GM18873 (cell line): ENCODE measurements around the gene PAX7.
"Not testable (repeated sequence)": the region's sequence is repeated elsewhere in the genome, so short reads cannot be mapped to it uniquely, and the experiment has no call there.

Experiments used
- ATAC-seq: cut with Tn5 transposase; IDR thresholded peaks from one replicate; pipeline ENCODE4 v1.9.1; 2021; ENCODE audit warnings: mild to moderate bottlenecking, moderate library complexity, moderate number of reproducible peaks; ENCODE audit not compliant: unreplicated experiment, low FRiP score

Gene PAX7

DNA sequence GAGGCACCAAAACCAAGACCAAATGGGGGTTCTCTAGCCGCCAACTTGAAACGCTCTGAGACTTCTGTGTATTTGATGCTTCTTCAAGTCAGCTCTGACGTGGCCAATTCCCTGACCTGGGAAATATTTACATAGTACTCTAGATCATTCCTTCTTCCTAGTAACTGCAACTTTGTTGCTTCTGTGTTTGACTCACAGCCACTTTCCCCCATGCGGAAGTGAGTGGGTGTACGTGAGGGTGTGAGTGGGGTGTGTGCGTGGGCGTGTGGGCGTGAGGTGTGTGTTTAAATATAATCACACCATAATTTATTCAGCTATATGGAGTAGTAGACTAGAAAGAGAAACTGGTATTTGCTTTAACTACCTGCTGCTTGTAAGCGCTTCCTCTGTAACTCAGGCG is 117.8 kb downstream of the PAX7 start:
- no peak for ATAC-seq

DNA sequence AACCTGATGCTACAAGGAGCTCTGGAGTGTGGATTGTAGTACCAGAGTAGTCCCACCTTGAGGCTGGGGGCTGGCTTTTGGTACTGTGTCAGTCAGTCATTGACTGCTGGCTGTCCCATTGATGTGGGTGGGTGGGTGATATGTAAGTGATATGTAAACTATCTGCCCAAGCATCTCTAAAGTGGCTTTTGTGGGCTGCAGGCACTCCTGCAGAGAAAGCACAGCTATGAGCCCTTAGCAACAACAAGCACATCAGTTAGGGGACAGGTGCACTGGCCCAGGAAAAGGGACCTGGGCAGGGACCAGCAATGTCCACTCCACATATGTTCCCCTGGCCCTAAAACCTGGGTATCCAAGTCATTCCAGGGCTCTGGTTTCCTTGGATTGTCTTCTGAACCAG is 118.9 kb downstream of the PAX7 start:
- no peak for ATAC-seq

DNA sequence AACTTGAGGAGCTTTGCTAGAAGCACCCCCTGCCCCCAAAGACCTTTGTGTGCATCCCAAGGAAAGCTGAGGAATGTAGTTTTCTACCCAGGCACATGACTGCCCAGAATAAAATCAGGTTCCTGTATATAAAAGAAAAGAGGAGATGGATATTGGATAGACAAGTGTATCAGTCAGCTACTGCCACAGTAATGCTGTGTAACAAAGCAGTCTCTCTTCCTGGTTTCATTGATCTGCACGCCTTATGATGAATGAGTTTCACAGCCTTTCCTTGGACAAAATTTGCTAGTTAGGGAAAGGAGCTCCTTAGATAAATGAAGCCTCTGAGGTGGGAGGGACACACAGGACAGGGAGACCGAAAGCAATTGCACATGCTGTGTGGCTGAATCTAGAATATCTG is 120.0 kb downstream of the PAX7 start:
- ATAC-seq, result no peak

DNA sequence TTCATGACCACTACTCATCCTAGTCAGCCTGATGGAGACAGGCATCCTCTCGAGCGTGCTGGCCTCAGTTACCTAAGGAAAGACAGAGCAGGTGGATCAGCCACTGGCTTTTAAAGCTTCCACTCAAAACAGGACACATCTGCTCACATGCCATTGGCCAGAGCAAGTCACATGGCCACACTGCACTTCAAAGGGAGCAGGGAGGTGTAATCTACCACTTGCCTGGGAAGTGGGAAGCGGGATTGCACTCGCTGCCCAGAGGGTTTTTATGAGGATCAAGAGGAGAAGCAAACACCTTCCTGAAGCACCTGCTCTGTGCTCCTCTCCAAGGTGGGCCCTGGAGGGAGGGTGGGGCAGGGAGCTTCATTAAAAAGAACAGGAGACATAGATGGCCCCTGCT is 120.8 kb downstream of the PAX7 start:
- ATAC-seq, result no peak

DNA sequence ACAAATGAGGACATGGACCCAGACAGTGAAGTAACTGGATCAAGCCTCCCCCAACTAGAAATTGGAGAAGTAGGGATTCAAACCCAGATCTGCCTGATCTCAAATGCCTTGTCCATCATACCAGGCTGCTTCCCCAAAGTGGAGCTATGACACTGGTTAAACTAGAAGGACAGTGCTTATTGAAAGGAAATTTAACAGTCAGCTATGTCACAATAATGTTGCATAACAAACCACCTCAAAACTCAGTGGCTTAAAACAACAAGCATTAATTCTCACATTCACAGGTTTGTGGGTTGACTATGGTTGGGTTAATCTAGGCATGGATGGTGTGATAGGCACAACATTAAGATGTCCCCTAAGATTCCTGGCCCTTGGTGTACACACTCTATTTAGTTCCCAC is 121.8 kb downstream of the PAX7 start:
- ATAC-seq, result no peak

DNA sequence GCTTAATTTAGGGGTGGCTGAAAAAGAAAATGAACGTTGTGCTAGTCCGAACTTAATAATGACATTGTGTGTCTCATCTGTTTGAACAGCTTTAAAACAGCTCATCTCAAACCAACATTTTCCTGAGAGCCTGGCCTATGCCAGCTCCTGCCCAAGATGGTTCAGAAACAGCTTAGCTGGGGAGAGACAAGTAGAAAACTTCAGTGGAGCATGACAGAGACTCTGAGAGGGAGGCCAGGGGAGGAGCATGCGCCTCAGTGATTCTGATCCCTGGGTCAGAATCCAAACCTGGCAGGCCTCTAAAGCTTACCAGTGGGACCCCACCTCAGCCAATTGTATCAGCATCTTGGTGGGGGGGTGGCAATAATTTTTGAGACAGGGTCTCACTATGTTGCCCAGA is 129.5 kb downstream of the PAX7 start:
- no peak for ATAC-seq

DNA sequence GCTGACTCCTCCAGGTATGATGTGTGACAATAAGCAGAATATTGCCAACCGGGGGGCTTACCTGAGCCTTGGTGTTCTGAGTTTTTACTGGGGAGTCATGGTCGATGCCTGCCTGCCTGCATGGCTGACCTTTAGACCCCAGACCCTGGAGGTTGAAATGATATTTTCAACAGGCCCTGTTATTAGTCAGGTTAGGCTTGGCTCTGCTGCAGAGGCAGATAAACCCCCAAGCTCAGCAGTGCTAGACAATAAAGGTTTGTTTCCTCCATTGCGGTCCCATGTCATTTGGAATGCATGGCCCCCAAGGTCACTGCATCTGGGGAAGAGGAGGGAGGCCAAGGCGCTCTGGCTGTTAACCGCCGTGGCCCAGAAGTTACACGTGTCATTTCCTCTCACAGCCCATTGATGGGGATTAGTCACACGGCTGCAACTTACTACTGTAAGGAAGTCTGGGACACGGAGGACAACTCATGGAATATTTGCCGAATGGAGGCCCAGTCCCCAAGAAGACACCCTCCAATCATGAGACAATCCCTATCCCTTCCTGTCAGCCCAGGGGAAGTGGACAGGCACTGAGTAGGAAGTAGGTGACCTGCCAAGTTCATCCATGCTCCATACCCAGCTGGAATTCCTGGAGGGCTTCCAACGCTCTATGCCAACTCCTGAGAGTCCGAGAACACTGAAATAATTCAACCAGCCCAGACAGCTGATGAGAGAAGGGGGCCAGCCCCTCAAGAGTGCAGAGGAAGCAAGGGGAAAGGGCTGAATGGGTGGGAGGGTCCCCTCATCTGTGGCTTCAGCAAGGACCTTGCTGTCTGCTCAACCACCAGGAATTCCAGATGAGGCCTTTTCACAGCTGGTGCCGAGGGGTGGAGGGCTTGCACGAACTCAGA is 131.5 kb downstream of the PAX7 start:
- ATAC-seq, result no peak

DNA sequence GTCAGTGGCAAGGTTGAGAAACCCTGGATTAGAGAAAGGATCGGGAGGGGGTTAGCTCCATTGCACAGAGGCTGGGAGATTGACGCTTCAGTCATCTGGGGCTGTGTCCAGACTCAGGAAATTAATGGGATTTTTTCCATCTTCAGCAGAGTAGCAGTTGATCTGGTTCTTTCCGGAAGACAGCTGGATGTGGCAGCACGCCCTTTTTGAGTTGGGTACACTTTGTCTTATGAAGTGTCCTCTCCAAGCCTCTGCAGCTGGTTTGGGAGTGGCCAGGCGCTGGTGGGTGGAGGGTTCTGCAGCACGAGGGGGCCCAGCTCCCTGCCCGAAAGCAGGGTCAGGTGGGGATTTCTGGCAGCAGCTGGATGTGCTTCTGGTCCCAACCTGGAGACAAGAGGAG is 133.7 kb downstream of the PAX7 start:
- ATAC-seq, result no peak

DNA sequence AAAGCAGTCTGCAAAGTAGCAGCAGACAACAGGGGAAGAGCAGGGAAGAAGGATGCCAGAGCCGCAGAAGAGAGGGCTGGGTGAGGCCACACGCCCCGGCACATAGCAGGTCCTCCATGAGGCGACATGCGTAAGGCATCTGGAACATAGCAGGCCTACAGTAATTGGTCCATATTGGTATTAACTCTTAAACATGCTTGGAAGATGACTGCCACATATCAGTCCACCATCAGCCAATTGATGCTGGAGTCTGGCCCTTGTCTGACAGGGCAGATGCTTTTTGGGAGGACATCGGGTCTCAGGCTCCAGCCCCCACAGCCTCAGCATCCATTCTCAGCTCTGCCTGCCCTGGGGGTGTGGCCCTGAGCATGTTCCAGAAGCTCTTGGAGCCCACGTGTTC is 135.1 kb downstream of the PAX7 start:
- ATAC-seq, result no peak

DNA sequence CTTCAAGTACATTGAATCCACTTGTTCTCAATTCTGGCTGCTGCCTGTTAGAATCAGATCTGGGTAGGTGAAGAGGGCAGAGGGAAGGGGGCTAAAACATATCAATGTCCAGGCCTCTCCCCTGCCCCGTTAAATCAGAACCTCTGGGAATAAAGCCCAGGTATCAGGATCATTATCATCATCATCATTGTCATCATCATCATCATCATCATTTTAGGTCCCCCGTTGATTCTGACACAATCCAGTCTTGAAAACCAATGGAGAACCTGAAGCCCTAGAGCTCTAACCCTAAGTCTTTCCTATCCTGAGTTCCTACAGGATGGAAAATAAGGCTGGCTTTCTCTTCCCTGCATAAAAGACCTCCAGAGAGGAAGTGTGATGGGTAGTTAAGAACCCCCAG is 135.7 kb downstream of the PAX7 start:
- no peak for ATAC-seq

DNA sequence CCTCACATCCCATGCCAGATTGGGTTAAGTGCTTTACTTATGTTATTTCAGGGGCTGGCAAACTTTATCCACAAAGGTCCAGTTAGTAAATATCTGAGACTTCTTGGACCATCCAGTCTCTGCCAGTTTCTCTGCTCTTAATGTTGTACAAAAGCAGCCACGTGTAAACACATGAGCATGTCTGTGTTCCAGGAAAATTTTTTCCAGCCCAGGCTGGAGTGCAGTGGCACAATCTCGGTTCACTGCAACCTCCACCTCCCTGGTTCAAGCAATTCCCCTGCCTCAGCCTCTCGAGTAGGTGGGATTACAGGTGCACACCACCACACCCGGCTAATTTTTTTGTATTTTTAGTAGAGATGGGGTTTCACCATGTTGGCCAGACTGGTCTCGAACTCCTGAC is 136.9 kb downstream of the PAX7 start:
- not testable (repeated sequence) for ATAC-seq

DNA sequence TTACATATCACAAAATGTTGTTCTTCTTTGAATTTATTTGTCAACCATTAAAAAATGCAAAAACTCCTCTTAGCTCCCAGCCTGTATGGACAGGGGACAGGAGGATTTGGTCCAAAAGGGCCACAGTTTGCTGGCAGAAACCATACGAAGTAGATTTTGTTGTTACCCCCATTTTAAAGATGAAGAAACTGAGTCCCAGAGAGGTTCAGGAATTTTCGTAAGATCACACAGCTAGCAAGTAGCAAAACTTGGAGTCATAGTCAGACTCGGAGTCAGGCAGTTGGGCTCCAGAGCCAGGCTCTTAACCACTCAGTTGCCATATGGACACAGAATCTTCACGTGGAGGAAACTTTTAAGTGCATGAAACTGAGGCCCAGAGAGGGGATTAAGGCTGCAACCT is 137.4 kb downstream of the PAX7 start:
- no peak for ATAC-seq

DNA sequence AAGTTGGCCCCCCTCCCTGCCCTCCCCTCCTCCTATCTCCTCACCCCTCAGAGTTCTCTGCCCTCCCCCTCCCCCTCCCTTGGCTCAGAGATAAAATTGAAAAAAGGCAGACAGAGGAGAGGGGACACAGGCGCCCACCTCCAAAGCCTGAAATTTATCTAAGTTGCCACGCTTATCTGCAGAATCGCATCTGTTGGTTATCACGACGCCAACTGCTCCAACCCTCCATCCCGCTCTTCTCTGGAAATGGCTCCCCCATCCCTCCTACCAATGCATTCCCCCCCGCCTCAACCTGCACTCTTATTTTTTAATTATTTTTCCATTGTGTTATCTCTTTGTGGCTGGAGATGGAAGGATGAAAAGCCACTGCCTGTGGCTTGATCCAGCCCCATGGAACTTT is 138.5 kb downstream of the PAX7 start:
- no peak for ATAC-seq

DNA sequence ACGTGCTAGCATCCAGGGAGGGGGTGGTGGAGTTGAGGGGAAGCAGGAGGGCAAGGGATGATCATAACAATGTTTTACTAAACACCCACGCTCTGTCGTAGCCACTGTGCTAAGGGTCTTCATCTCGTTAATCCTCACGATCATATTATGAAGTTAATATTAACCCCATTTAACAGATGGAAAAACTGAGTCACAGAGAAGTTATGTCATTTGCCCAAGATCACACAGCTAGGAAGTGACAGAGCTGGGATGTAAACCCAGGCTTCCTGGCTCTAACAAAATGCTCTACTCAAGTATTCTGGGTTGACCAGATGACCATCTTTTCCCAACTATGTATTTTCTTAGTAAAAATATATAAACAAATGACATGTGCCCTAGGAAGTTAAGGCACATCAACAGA is 140.2 kb downstream of the PAX7 start:
- ATAC-seq, result no peak

DNA sequence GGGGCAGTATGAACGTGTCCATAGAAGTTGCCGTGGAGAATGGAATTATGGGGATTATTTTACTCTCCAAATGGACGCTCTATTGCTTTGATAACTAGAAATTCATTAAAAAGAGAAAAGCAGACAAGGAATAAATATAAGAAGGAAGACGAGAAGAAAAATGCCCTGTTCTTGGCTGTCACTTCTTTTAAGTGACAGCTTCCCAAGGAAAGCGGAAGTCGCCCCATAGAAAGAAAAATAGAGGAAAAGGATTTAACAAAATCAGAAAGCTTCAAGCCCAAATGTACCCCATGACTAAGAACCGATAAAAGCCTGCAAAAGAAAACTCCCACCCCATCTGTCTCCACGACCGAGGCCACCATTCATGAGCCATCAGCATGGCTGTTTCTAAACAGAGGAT is 143.1 kb downstream of the PAX7 start:
- no peak for ATAC-seq

DNA sequence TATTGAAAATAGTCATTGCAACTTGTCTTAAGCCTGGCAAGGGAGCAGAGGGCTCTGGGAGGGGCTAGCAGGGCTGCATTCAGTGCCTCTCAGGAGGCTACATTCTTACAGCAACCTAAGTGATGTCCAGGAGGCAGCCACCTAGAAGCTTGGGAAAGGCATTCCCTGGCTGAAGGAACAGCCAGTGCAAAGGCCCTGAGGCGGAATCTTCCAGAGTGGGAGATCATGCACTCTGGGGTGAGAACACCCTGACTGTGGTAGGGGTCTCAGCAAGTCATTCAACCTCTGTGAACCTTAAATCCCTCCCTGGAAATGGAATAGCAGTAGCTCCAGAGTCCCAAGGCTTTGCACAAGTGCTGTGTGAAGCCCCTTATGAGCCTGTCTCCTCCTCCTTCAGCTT is 144.7 kb downstream of the PAX7 start:
- no peak for ATAC-seq

DNA sequence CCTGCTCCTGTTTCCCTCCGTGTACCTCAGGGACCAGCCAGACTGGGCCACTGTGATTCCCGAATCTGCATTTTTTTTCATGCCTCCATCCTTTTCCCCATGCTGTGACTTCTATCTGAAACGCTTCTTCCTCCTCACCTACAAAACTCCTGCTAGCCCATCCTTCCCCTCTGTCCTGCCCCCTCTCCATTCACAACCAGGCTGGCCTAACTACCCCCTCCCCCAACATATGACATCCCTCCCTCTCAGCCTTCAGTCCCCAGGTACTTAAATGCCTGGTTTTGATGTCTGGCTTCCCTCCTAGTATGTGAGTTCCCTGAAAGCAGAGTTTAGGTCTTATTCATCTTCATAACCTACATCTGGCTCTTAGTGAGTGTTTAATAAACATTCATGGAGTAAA is 146.1 kb downstream of the PAX7 start:
- ATAC-seq, result no peak

DNA sequence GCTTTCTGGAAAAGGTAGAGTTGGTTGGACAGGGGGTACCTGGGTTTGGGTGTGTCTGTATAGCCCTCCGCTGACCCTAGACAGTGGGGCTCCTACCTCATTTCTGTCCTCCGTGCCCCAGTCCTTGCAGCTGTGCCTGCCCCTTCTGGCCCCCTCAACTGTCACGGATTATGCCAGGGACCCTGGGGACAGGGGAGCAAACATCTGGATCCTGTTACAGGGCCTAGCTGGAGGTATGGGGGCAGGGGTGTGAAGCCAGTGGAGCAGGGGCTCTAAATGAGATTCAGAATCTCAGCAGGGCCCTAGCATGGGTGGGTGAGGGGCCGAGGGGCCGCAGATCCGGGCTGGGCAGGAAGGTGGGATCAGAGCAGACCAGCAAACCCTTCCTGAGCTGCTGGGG is 147.8 kb downstream of the PAX7 start:
- no peak for ATAC-seq

DNA sequence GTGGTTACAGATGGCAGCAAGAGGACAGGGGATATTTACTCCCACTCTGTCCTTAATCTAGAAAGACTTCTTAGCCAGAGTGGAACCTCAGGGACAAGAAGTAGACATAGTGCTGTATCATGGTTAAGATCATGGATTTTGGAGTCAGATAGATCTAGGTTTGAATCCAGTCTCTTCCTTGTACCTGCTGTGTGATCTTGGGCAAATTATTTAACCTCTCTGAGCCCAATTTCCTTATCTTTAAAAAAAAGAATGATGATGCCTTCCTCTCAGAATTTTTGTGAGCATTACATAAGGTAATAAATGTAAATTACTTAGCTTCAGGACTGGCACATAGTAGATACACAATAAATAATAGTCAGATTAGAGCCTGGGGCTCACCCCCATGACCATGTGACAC is 150.4 kb downstream of the PAX7 start:
- ATAC-seq, result no peak

DNA sequence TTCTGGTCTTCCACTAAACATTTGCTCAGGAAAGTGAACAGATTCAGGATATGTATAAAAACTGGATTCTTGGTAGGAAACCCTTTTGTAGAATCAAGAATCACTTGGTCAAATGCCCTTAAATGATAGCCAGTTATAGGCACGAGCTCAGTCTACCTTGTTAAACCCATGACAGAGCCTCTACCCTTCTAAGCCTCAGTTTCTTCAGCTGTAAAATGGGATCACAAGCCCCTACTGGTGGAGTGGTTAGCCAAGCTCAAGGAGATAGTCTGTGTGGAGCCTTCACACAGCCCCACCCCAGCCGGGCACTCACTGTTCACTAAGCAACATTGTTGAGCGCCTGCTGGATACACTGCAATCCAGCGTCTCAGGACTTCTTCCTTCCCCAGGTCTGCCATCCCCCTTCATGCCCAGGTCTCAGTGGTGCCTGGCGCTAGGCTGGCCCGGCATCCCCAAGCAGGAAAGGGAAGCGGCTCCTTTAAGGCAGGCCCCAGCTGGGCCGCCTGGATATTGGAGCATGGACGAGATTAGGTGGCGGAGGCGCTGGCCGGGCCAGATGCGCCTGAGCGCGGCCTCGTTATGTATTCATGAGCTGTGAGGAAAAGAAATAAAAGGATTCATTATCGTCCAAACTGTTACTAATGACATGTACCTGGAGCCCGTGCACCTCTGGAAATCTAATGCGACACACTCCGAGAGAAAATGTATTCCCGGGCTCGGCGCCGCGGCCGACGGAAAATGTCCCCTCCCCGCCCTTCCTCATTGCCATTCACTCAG is 153.2 kb downstream of the PAX7 start:
- ATAC-seq, result no peak

DNA sequence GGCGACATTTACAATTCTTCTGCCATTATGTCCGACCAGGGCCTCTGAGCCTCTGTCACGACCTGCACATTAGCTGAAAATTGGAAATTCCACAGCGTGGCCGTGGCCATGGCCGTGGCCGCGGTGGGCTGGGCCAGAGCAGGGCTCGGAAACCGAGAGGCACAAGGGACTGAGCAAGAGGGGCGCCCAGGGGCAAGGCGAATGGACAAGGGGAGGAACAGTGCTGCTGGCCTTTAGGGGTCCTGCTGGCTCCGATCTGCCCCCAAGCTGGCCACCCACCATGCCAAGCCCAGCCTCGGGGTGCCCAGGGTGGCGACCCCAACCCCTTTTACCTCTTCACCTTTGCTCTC is 153.8 kb downstream of the PAX7 start:
- no peak for ATAC-seq

DNA sequence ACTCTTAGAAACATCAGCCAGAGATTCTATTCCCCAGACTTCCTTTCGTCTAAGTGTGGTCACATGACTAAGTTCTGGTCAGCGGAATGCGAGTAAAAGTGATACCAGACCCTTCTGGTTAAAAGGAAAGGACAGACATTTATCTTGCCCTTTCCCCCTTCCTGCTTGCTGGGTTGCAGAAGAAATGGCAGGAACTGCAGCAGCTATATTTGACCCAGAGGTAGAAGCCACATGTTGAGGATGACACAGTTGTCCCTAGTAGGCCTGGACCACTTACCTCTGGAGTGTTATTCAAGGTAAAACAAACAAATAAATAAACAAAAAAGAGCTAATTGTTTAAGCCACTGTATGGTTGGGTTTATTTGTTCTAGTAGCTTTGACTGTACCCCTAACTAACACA is 155.5 kb downstream of the PAX7 start:
- no peak for ATAC-seq
